ENCODE measurements around the gene PDE6B. TPM values are rescaled to one million over a fixed set of nuclear protein-coding genes. Genes with fewer than 3 reads are reported as not detected.

The PDE6B gene
- total RNA-seq, 1 experiment from 2014 or later: 0.18 TPM

- DNase-seq (ENCODE audit: low read depth): no peak
Observed at GRCh38 chr4:600850-601515, 24.4 kb upstream of the PDE6B start.

DNA sequence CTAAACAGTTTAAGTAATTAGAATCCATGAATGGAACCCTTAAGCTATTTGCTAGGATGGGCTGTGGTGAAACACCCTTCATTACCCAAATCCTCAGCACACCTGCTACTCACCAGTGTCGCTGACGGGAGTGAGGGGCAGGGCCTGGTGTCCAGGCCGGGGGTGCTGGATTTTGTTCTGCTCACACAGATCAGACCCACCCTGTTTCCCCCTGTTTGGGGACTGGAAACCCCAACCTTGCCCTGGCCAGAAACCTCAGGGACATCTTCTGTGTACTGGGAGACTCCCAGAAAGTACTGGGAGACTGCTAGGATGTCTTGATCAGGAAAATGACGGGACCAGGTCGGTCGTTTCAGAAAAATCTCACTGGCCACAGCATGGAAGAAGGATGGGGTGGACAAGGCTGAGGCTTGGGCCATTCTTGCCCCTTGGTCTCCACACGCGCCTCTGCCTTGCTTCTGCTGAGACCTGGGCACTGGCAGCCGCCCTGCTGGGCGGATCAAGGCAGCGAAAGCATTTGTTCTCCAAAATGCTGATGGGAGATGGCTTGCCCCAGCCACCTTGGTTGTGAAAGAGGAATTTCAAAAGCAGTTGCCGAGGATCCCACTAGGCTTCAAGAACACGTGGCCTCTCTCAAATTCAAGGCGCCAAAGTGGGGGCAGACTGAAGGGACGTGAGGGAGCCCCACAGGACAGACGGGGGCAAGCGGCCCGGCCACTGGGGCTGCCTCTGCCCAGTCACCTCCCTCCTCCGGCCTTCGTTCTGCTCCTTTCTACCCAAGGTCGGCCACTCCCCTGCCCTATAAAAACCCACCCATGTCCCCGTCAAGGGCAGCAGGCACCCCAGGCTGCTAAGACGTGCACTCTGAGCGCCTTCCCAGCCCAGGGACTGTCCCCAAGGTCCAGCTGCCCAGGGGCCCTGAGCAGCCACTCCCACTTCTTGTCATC, 23.5 kb upstream of the PDE6B start:
- DNase-seq (ENCODE audit: low read depth): no peak

DNA sequence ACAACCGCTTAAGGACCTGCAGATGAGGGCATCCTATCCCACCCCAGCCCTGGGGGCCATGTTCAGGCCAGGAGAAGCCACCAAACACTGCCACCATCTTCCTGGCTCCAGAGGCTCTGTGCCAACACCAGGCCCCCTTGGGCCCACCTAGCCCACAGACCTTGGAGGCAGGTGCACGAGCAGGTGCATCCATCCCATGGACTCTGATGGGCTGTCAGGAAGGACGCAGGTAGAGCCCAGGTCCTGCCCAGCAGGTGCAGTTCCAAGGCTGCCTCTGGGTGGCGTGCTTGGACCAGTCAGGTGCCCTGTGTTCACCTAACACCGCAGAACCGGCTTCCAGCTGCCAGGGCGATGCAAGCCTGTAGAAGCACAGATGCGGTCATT, 22.8 kb upstream of the PDE6B start:
- DNase-seq (ENCODE audit: low read depth): no peak

DNA sequence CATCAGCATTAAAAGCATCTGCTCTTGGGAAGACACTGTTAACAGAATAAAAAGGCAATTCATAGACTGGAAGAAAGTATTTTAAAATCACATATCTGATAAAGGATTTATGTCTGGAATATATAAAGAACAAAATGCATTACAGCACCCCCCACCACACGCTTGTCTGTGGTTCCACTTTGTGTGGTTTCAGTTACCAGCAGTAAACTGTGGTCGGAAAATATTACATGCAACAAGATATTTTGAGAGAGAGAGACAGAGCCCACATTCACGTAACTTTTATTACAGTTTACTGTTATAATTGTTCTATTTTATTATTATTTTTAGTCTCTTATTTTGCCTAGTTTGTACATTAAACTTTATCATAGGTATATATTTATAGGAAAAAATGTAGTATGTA, 21.2 kb upstream of the PDE6B start:
- no peak for DNase-seq (ENCODE audit: low read depth)

DNA sequence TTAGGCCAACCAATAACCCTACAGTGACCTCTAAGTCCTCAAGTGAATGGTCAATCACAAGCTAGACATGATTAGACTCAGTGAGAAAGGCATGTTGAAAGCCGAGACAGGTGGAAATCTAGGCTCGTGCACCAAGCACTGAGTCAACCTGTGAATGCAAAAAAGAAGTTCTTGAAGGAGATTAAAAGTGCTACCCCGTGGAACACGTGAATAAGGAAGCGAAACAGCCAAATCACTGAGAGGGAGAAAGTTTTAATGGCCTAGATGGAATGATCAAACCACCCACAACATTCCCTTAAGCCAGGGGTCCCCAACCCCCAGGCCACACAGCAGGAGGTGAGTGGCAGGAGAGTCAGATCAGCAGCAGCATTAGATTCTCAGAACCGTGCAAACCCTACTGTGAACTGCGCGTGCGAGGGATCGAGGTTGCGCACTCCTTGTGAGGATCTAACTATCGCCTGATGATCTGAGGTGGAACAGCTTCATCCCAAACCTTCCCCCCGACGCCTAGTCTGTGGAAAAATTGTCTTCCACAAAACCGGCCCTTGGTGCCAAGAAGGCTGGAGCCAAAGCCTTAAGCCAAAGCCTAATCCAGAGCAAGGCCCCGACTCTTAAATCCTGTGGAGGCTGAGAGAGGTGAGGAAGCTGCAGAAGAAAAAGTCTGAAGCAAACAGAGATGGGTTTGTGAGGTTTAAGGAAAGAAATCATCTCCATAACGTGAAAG, 19.5 kb upstream of the PDE6B start:
- DNase-seq (ENCODE audit: low read depth): no peak

DNA sequence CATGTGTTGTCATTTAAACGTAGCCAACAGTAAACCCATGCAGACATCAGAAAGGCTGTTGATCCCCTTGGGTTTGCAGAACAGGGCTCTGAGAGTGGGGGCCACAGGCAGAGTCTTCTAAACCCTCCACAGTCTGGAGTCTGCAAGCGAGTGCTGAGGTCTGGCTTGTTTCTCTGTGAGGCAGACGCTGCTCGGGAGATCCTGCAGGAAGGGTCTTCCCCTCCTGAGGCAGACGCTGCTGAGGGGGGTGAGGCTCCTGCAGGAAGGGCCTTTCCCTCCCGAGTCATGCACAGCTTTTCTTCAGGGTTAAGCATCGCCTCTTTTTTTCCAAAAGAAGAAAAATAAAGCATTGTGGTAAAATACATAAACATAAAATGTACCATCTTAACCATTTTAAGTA, 17.1 kb upstream of the PDE6B start:
- DNase-seq (ENCODE audit: low read depth): no peak

- no peak for DNase-seq (ENCODE audit: low read depth)
Observed at GRCh38 chr4:609400-610050, 15.8 kb upstream of the PDE6B start.

GRCh38 chr4:610411-611261, 14.7 kb upstream of the PDE6B start:
- DNase-seq (ENCODE audit: low read depth): peak; percentile 57

DNA sequence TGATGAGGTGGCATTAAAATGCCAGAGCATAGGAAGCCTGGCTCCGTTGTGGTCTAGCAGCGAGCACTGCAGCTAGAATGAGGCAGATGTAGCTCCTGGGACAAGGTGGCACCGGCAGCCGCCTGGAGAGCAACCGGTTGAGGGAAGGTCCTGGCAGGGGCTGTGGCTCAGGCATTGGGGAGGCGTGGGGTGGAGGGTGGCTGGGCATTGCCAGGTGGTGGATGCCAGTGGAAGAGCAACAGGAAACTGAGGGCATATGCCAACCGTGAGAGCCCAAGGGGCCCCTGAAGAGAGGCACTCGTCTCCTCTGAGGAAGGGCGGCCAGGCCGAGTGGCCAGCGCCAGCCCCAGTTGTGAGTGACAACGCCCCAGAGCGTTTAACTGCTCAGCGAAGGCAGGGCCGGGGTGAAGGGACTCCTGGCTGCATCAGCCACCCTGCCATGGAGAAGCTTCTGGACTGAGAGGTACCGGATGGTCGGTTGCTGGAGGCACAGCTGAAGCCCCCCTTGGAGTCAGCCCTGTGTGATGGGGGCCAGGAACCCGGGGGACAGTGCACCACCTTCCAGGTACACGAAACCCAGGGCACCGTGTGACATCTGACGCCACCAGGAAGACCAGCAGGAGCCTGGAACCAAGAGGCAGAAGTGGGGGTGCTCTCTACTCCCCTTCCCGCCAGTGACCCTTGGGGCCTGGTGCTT, 13.2 kb upstream of the PDE6B start:
- DNase-seq (ENCODE audit: low read depth): no peak

DNA sequence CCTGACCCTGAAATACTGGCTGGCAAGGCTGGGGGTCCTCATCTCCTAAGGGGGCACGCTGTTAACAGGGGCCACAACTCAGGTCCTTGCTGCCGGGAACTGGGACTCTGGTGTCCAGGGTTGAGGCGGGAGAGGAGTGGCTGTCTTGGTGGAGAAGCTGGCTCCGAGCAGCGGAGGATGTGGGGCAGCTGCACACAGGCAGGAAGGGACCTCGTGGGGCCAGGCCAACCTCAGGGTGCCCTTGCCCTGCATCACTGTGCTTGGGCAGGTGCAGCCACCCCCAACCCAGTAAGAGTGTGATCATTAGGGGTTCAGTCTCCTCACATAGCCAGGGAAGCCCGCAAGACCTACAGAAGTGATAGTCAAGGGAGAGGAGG, 12.6 kb upstream of the PDE6B start:
- DNase-seq (ENCODE audit: low read depth): no peak

DNA sequence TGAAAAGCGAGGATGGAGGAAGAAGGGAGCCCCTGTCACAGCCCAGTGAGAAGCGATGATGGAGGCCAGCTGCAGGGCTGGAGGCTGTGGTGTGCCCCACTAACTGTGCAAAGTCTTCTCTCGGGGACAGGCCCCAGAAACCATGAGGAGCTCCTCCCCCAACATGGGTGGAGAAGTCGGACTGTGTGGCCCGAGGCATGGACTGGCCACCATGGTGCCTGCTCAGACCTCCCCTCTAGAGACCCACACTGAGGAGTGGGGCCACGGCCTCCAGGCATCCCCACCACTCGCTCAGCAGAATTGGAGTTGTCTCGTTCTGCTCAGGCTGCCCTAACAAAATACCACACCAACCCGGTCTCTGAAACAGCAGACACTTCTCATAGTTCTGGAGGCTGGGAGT, 12.2 kb upstream of the PDE6B start:
- DNase-seq (ENCODE audit: low read depth): no peak

GRCh38 chr4:616091-616490, 9.3 kb upstream of the PDE6B start:
- no peak for DNase-seq (ENCODE audit: low read depth)

DNA sequence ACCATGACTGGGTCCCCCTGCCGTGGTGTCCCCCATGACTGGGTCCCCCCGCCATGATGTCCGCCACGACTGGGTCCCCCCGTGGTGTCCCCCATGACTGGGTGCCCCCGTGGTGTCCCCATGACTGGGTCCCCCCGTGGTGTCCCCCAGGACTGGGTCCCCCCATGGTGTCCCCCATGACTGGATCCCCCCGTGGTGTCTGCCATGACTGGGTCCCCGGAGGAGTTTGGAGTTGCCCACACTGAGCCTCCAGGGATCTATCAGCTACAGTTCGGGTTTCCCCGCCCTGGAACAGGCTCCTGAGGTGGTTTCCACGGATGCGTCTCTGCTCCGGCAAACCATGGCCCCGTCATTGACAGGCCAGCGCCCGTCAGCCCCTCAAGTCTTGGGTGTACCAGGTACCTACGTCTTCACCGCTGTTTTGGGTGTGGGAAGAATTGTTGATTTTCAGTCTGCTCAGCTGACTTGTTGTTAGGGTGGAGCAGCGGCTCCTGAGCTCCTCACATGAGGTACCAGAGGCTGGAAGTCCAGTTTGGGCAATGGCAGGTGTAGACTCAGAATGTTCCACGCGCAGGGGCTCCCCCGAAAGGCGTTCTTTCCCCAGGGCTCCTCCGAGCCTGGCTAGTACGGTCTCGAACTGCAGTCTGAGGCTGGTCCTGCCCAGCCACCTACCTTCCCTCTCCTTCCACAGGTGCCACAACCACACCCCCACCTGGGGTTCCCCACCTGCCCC, 8.3 kb upstream of the PDE6B start:
- DNase-seq (ENCODE audit: low read depth): no peak

DNA sequence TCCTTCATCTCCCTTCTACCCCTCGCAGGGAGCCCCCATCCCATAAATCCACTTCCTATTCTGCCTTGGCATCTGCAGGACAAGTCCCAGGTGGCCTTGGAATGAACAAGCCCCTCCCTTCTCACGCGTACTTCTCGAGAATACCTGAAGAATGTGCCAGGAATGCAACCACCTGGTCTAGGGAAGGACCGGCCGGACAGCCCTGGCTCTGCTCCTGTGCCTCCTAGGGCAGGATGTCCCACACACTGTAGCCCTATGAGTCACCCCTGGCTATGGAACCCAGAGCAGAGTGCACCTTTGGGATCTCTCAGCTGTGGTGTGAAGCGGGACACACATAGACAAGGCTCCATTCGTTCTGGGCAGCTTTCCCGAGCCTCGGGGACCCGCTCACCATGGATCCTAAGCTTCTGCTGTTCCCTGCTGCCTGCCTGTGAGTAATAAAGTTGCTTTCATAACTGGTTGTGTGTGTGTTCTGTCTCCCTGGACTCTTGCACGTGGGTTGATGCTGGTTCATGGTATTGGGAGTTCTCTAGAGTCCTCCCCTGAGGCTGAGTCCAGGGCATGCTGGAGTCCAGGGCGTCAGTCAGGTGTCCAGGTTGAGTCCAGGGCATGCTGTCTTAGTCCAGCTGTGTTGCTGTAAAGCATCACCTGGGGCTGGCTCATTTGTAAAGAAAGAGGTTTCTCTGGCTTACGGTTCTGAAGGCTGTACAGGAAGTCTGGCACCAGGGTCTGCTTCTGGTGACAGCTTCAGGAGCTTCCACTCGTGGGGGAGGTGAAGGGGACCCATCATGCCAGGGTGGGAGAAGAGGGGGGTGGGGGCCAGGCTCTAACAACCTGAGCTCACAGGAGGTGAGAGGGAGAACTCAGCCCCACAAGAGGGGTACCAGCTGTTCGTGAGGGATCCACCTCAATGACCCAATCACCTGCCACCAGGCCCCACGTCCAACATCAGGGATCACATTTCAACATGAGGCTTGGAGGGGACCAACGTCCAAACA, 7.4 kb upstream of the PDE6B start:
- DNase-seq (ENCODE audit: low read depth): no peak

- no peak for DNase-seq (ENCODE audit: low read depth)
Observed at GRCh38 chr4:620201-620600, 5.2 kb upstream of the PDE6B start.

GRCh38 chr4:620851-621261, 4.5 kb upstream of the PDE6B start:
- no peak for DNase-seq (ENCODE audit: low read depth)

GRCh38 chr4:621296-622070, 3.9 kb upstream of the PDE6B start:
- DNase-seq (ENCODE audit: low read depth): no peak

Data from HT1080 (cell line).